Osteocyte (in vitro differentiated cells): Measurements from ENCODE around the gene USP33. TPM values are rescaled to one million over a fixed set of nuclear protein-coding genes. Genes with fewer than 3 reads are reported as not detected.
"Not testable (repeated sequence)": the region's sequence is repeated elsewhere in the genome, so short reads cannot be mapped to it uniquely, and the experiment has no call there.

Experiments used
- DNase-seq: peaks from one replicate; pipeline ENCODE4 v3.0.0; 2021; ENCODE audit warnings: mixed read lengths; ENCODE audit not compliant: unreplicated experiment; ENCODE audit errors: extremely low spot score
- H3K27ac Mint-ChIP-seq: one replicate; pipeline ENCODE4 v1.8.0; 2021; ENCODE audit warnings: mild to moderate bottlenecking, mixed read lengths; ENCODE audit not compliant: unreplicated experiment
- H3K27me3 Mint-ChIP-seq: one replicate; pipeline ENCODE4 v1.8.0; 2021; ENCODE audit warnings: mixed read lengths; ENCODE audit not compliant: unreplicated experiment
- H3K36me3 Mint-ChIP-seq: one replicate; pipeline ENCODE4 v1.8.0; 2021; ENCODE audit warnings: mixed read lengths; ENCODE audit not compliant: unreplicated experiment
- H3K4me1 Mint-ChIP-seq: one replicate; pipeline ENCODE4 v1.8.0; 2021; ENCODE audit warnings: mixed read lengths; ENCODE audit not compliant: unreplicated experiment
- H3K4me3 Mint-ChIP-seq: one replicate; pipeline ENCODE4 v1.8.0; 2021; ENCODE audit warnings: mild to moderate bottlenecking, moderate library complexity, mixed read lengths; ENCODE audit not compliant: unreplicated experiment
- H3K9me3 Mint-ChIP-seq: one replicate; pipeline ENCODE4 v1.8.0; 2021; ENCODE audit warnings: mixed read lengths; ENCODE audit not compliant: unreplicated experiment
- total RNA-seq: library from RNA; stranded (reverse); gene quantifications from 2 replicates; pipeline ENCODE4 v1.2.1, GENCODE V29; 2021
- TF ChIP-seq, protein P1 (sequence below): fragments of 200-600 bp; sonication (generic); IDR thresholded peaks from 2 replicates; pipeline ENCODE4 v1.5.0; 2021; ENCODE audit warnings: antibody characterized with exemption, mild to moderate bottlenecking, moderate library complexity

The USP33 gene
- total RNA-seq, 1 donor from 2014 or later: 74.7 TPM

DNA sequence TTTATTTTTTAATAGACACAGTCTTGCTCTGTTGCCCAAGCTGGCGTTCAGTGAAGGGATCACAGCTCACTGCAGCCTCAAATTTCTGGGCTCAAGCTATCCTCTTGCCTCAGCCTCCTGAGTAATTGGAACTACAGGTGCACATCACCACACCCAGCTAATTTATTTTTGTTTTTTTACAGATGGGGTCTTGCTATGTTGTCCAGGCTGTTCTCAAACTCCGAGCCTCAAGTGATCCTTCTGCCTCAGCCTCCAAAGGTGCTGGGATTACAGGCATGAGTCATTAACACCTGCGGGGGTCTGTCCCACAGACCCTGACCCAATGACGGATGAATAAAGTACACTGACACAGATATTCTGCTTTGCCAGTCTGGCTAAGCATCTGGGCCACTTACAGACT lies 43.6 kb downstream of the USP33 start:
- no peaks in the 10 kb centered on the region for H3K4me1 Mint-ChIP-seq
- no peaks in the 10 kb centered on the region for H3K9me3 Mint-ChIP-seq
- peaks cover 50% of the 10 kb centered on the region for H3K36me3 Mint-ChIP-seq
- no peaks in the 10 kb centered on the region for H3K27me3 Mint-ChIP-seq
- H3K27ac Mint-ChIP-seq: no peak overlapping the region
- H3K4me3 Mint-ChIP-seq: no peak overlapping the region
- DNase-seq: no peak
- TF ChIP-seq, protein P1, sequence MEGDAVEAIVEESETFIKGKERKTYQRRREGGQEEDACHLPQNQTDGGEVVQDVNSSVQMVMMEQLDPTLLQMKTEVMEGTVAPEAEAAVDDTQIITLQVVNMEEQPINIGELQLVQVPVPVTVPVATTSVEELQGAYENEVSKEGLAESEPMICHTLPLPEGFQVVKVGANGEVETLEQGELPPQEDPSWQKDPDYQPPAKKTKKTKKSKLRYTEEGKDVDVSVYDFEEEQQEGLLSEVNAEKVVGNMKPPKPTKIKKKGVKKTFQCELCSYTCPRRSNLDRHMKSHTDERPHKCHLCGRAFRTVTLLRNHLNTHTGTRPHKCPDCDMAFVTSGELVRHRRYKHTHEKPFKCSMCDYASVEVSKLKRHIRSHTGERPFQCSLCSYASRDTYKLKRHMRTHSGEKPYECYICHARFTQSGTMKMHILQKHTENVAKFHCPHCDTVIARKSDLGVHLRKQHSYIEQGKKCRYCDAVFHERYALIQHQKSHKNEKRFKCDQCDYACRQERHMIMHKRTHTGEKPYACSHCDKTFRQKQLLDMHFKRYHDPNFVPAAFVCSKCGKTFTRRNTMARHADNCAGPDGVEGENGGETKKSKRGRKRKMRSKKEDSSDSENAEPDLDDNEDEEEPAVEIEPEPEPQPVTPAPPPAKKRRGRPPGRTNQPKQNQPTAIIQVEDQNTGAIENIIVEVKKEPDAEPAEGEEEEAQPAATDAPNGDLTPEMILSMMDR: no peak

DNA sequence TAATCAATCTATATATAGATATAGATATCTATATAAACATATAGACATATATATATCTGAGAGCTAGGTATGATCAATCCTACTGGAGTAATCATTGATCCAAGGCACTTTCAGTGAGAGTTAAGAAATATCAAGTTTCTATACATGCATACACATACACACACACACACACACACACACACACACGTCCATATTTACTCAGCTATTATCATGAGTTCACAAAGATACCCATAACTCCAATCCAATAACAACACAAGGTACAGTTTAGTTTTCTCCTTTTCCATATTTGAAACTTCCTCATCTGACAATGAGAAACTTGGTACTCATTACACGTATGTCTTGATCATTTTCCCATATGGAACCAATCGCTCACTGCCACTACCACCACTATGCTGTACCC lies 49.9 kb downstream of the USP33 start:
- peaks cover 59% of the 10 kb centered on the region for H3K36me3 Mint-ChIP-seq
- no peaks in the 10 kb centered on the region for H3K27me3 Mint-ChIP-seq

DNA sequence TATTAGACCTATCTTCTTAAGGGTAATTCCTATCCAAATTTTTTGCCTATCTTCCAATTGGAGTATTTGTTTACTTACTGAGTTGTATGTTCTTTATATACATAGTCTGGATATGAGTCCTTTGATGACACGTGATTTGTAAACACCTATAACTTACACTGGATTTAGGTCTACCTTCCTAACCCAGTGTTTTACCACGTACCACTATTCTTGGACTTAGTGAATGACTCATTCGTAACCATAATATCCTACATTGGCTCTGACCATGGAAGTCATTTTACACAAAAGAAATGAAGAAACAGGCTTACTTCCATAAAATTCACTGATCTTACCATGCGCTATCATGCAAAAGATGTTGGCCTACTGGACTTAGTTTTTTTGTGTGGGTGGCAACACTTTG lies 53.3 kb downstream of the USP33 start:
- peaks cover 38% of the 10 kb centered on the region for H3K36me3 Mint-ChIP-seq
- no peak overlapping the region for H3K4me3 Mint-ChIP-seq
- no peak for DNase-seq
- TF ChIP-seq, protein P1: no peak
- H3K9me3 Mint-ChIP-seq: no peaks in the 10 kb centered on the region
- no peaks in the 10 kb centered on the region for H3K4me1 Mint-ChIP-seq
- no peaks in the 10 kb centered on the region for H3K27me3 Mint-ChIP-seq
- no peak overlapping the region for H3K27ac Mint-ChIP-seq

More for the DNA sequence above, 49.9 kb downstream of the USP33 start:
- TF ChIP-seq, protein P1: no peak
- Mint-ChIP-seq H3K4me3 (no peak overlapping the region), H3K4me1 (no peaks in the 10 kb centered on the region), H3K9me3 (no peaks in the 10 kb centered on the region), H3K27ac (no peak overlapping the region)
- no peak for DNase-seq

DNA sequence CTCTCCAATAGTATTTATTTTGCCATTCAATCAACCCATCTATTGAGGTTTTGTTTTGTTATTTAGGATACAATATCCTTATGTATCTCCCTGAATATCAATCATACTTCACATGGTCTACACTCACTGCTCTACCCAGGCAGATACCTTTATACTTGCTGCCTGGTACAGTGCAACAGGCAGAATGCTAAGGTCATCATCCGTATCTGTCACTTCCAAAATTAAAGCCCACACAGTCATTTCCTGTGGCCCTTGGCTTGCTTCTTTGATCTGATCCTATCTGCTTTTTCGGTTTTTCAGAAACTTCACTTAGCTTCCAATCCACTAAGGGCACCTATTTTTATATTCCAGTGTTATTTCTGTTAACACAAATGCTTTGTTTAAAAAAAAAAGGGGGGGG lies 54.9 kb downstream of the USP33 start:
- Mint-ChIP-seq H3K4me3 (no peak overlapping the region), H3K9me3 (no peaks in the 10 kb centered on the region), H3K36me3 (peaks cover 34% of the 10 kb centered on the region), H3K27me3 (no peaks in the 10 kb centered on the region), H3K4me1 (no peaks in the 10 kb centered on the region), H3K27ac (no peak overlapping the region)
- no peak for DNase-seq
- TF ChIP-seq, protein P1: no peak

DNA sequence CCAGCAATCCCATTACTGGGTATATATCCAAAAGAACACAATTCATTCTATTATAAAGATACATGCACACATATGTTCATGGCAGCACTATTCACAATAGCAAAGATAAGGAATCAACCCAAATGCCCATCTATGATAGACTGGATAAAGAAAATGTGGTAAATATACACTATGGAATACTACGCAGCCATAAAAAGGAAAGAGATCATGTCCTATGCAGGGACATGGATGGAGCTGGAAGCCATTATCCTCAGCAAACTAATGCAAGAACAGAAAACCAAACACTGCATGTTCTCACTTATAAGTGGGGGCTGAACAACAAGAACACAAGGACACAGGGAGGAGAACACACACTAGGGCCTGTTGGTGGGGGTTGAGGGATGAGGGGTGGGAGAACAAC lies 60.0 kb downstream of the USP33 start:
- H3K9me3 Mint-ChIP-seq, DNase-seq, H3K27me3 Mint-ChIP-seq, H3K4me1 Mint-ChIP-seq, H3K27ac Mint-ChIP-seq, H3K4me3 Mint-ChIP-seq: not testable (repeated sequence)
- H3K36me3 Mint-ChIP-seq: peaks cover 16% of the 10 kb centered on the region

DNA sequence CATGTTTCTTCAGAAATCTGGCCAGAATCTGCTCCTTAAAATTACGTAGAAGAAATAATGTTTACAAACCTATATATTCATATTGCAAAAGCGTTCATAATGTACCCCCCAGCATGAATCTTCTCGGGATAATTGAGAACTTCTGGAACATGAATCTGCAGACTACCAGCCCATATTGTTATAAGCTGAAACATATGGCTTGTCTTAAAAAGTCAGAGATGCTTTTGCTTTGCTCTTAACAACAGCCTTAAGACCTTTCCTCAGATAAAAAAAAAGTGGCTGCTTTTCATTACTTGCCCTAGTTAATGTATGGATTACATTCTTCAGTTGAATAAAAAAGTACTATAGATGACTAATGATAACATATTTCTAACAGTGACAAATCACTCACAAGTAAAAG lies 62.2 kb downstream of the USP33 start:
- Mint-ChIP-seq H3K36me3 (peaks cover 22% of the 10 kb centered on the region), H3K27ac (no peak overlapping the region), H3K9me3 (no peaks in the 10 kb centered on the region), H3K4me1 (no peaks in the 10 kb centered on the region), H3K27me3 (no peaks in the 10 kb centered on the region), H3K4me3 (no peak overlapping the region)
- TF ChIP-seq, protein P1: no peak
- DNase-seq: no peak
